ENCODE data around the gene ANKRD42. TPM values are rescaled to one million over a fixed set of nuclear protein-coding genes. Genes with fewer than 3 reads are reported as not detected.
"Not testable (repeated sequence)": the region's sequence is repeated elsewhere in the genome, so short reads cannot be mapped to it uniquely, and the experiment has no call there.

ANKRD42 gene
- total and polyA plus RNA-seq, 3 donors from 2014 or later, result 49.8 to 79.7 (median 66.1) TPM

DNA sequence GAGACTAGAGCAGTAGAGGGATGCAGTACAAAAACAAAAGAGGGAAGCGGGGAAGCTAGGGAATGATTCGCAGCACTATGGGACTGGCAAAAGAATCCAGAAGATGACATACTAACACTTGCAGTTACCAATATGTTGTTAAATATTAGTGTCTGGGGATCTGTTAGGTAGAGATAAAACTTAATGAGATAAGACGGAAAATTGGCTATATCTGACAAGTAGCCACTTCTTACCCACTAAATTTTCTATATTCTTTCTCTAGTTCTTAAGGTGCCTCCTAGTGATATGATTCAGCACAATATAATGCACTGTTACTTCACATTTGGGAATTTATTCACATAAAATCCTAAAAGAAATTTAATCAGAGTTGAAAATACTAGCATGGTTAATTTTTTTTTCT is 61.9 kb downstream of the ANKRD42 start:
- Histone ChIP-seq H3K36me3 (ENCODE audit: low read depth, missing control alignments) (no peaks in the 10 kb centered on the region), H3K4me1 (no peaks in the 10 kb centered on the region), H3K27me3 (no peaks in the 10 kb centered on the region), H3K27ac (no peak overlapping the region), H3K4me3 (no peak overlapping the region), H3K9me3 (no peaks in the 10 kb centered on the region)
- TF ChIP-seq, protein P1, sequence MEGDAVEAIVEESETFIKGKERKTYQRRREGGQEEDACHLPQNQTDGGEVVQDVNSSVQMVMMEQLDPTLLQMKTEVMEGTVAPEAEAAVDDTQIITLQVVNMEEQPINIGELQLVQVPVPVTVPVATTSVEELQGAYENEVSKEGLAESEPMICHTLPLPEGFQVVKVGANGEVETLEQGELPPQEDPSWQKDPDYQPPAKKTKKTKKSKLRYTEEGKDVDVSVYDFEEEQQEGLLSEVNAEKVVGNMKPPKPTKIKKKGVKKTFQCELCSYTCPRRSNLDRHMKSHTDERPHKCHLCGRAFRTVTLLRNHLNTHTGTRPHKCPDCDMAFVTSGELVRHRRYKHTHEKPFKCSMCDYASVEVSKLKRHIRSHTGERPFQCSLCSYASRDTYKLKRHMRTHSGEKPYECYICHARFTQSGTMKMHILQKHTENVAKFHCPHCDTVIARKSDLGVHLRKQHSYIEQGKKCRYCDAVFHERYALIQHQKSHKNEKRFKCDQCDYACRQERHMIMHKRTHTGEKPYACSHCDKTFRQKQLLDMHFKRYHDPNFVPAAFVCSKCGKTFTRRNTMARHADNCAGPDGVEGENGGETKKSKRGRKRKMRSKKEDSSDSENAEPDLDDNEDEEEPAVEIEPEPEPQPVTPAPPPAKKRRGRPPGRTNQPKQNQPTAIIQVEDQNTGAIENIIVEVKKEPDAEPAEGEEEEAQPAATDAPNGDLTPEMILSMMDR (IDR thresholded peaks at IDR 0.05), result no peak
- TF ChIP-seq POLR2A (IDR thresholded peaks at IDR 0.05), result no peak
- intact Hi-C loops (cut with DNase I; ENCODE audit: low total_unique reads), result no loop called here
- 90 to 93% methylated on average over 3 of the region's 3 CpGs for WGBS, 2 donors
- no peak for DNase-seq

DNA sequence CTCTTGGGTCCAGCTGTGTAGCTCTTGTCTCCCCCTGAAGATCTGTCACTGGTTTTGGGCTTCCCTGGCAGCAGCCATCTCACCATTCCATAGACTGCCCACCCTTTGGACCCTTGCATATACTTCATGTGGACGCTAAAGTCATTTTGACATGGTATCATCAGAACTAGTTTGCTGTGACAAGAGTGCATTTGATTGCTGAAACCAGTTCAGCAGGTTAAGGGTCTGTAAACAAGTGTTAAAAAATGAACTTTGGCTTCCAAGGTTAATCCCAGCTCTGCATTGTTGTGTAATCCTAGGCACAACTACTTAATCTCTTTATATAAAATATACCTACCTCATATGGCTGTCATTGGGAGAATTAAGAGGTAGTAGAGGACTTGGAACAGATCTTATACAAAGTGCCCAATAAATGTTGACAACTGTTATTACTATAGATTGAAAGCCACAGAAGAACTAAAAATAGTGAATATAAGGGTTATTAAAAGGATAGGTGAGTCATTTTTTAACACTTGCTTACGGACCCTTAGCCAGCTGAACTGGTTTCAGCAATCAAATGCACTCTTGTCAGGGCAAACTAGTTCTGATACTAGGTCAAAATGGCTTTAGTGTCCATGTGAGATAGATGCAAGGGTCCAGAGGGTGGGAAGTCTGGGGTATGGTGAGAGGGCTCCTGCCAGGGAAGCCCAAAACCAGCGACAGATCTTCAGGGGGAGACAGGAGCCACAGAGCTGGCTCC is 63.3 kb downstream of the ANKRD42 start:
- intact Hi-C loops (cut with DNase I; ENCODE audit: low total_unique reads), result no loop called here
- no peaks in the 10 kb centered on the region for H3K4me1 ChIP-seq
- no peak overlapping the region for H3K27ac ChIP-seq
- H3K4me3 ChIP-seq, result no peak overlapping the region
- H3K9me3 ChIP-seq, result no peaks in the 10 kb centered on the region
- H3K27me3 ChIP-seq, result no peaks in the 10 kb centered on the region
- DNase-seq, result no peak
- TF ChIP-seq, protein P1 (IDR thresholded peaks at IDR 0.05), result no peak
- TF ChIP-seq POLR2A (IDR thresholded peaks at IDR 0.05), result no peak
- WGBS, 2 donors, result 83 to 84% methylated on average over 3 of the region's 3 CpGs
- no peaks in the 10 kb centered on the region for H3K36me3 ChIP-seq (ENCODE audit: low read depth, missing control alignments)

DNA sequence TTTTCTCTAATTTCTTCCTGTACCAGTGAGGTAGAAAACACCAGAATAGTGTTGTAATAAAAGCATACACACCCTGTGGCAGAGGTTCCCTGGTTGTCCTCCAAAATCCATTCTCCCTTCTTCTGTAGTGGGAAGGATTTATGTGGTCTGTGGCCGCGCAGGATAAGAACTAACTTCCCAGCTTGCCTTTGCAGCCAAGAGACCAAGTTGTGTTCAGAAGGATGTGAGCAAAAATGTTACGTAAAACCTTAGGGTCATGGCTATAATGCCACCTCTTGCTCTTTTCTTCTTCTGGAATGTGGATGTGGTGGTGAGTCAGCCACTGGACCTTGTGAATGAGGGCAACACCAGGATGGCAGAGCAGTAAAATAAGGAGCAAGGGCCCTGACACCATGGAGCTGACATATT is 64.3 kb downstream of the ANKRD42 start:
- H3K36me3 ChIP-seq (ENCODE audit: low read depth, missing control alignments), result no peaks in the 10 kb centered on the region
- H3K27me3 ChIP-seq, result no peaks in the 10 kb centered on the region
- no peaks in the 10 kb centered on the region for H3K4me1 ChIP-seq
- WGBS, 2 donors, result 76 to 84% methylated on average over 3 of the region's 3 CpGs
- no peaks in the 10 kb centered on the region for H3K9me3 ChIP-seq
- TF ChIP-seq POLR2A (IDR thresholded peaks at IDR 0.05), result no peak
- TF ChIP-seq, protein P1 (IDR thresholded peaks at IDR 0.05), result no peak
- intact Hi-C loops (cut with DNase I; ENCODE audit: low total_unique reads), result no loop called here
- H3K4me3 ChIP-seq, result no peak overlapping the region
- DNase-seq, result no peak
- H3K27ac ChIP-seq, result peak overlapping the region in 1 of 2 donors; percentile 8

DNA sequence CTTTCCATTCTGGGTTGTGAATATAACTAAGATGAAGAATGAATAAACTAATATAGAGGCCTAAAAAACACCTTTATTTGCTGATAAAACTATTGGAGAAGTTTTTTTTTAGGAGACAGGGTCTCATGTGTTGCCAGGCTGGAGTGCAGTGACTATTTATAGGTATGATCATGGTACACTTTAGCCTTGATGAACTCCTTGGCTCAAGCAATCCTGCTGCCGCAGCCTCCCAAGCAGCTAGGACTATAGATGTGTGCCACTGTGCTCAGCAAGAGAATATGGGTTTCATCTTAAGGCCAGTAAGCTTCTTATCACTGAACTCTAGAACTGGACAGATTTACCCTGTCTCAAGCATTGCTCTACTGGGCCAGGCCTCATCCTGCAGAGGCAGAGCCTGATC is 66.0 kb downstream of the ANKRD42 start:
- intact Hi-C loops (cut with DNase I; ENCODE audit: low total_unique reads), result no loop called here
- Histone ChIP-seq H3K9me3 (no peaks in the 10 kb centered on the region), H3K36me3 (ENCODE audit: low read depth, missing control alignments) (no peaks in the 10 kb centered on the region), H3K27me3 (no peaks in the 10 kb centered on the region), H3K4me1 (no peaks in the 10 kb centered on the region), H3K27ac (no peak overlapping the region), H3K4me3 (no peak overlapping the region)
- TF ChIP-seq POLR2A (IDR thresholded peaks at IDR 0.05), result no peak
- TF ChIP-seq, protein P1 (IDR thresholded peaks at IDR 0.05), result no peak
- WGBS, 2 donors, result 91 to 93% methylated on average over 1 of the region's 1 CpG
- no peak for DNase-seq

DNA sequence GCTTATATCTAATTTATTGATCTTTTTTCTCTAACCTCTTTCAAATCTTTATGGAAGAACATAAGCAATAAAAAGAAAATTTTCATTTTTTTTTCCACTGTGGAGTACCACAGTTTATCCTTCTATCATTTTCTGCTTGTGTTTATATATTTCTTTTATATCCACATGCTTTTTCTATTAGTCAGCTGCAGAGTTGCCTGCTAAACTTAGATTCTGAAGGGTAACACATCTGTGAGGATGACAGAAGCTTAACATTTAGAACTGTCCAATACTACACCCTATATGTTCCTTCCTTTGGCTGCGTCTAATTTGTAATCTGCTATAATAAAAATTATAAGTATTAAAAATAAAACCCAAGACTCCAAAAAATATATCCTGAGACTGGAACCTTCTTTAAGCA is 71.8 kb downstream of the ANKRD42 start:
- no peak overlapping the region for H3K4me3 ChIP-seq
- no peaks in the 10 kb centered on the region for H3K4me1 ChIP-seq
- H3K27ac ChIP-seq, result no peak overlapping the region
- intact Hi-C loops (cut with DNase I; ENCODE audit: low total_unique reads), result no loop called here
- H3K9me3 ChIP-seq, result no peaks in the 10 kb centered on the region
- no peak for DNase-seq
- H3K36me3 ChIP-seq (ENCODE audit: low read depth, missing control alignments), result no peaks in the 10 kb centered on the region
- no peaks in the 10 kb centered on the region for H3K27me3 ChIP-seq
- TF ChIP-seq POLR2A (IDR thresholded peaks at IDR 0.05), result no peak
- TF ChIP-seq, protein P1 (IDR thresholded peaks at IDR 0.05), result no peak
- WGBS, 2 donors, result 91 to 100% methylated on average over 1 of the region's 1 CpG

DNA sequence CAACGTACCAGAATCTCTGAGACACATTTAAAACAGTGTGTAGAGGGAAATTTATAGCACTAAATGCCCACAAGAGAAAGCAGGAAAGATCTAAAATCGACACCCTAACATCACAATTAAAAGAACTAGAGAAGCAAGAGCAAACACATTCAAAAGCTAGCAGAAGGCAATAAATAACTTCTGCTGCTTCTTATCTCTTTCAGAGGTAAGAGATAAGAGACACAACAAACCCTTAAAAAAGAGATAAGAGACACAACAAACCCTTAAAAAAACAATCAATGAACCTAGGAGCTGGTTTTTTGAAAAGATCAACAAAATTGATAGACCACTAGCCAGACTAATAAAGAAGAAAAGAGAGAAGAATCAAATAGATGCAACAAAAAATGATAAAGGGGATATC is 75.6 kb downstream of the ANKRD42 start:
- H3K4me3 ChIP-seq; H3K4me1 ChIP-seq; H3K36me3 ChIP-seq (ENCODE audit: low read depth, missing control alignments); DNase-seq; H3K27me3 ChIP-seq; intact Hi-C loops (cut with DNase I; ENCODE audit: low total_unique reads); H3K9me3 ChIP-seq; H3K27ac ChIP-seq: not testable (repeated sequence)
- 41 to 67% methylated on average over 2 of the region's 2 CpGs for WGBS, 2 donors

DNA sequence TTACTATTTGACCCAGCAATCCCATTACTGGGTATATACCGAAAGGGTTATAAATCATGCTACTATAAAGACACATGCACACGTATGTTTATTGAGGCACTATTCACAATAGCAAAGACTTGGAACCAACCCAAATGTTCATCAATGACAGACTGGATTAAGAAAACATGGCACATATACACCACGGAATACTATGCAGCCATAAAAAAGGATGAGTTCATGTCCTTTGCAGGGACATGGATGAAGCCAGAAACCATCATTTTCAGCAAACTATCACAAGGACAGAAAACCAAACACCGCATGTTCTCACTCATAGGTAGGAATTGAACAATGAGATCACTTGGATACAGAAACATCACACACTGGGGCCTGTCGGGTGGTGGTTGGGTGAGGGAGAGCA is 78.2 kb downstream of the ANKRD42 start:
- H3K27me3 ChIP-seq; H3K9me3 ChIP-seq; H3K27ac ChIP-seq; intact Hi-C loops (cut with DNase I; ENCODE audit: low total_unique reads); DNase-seq; H3K36me3 ChIP-seq (ENCODE audit: low read depth, missing control alignments); H3K4me3 ChIP-seq; H3K4me1 ChIP-seq: not testable (repeated sequence)
- 98 to 99% methylated on average over 5 of the region's 5 CpGs for WGBS, 2 donors

Data from testis (tissue), 3 donors.